ENCODE results near the gene GGPS1.

- TF ChIP-seq CTCF (IDR thresholded peaks at IDR 0.05): no peak
- no peak for TF ChIP-seq POLR2A (IDR thresholded peaks at IDR 0.05)
Observed at GRCh38 chr1:235343726-235344125, 15.4 kb downstream of the GGPS1 start.

Data from heart left ventricle (tissue), 13 donors.